Skeletal muscle tissue (tissue), 5 donors: ENCODE data around the gene DLX5. TPM values are rescaled to one million over a fixed set of nuclear protein-coding genes. Genes with fewer than 3 reads are reported as not detected.

ENCODE experiments used
- H3K27ac ChIP-seq: one replicate; pipeline ENCODE4 v1.7.0; 2013; ENCODE audit warnings: mild to moderate bottlenecking, low read depth, low read length, inconsistent platforms
- H3K27me3 ChIP-seq, 3 donors: one replicate each; pipeline ENCODE4 v1.7.0; 2013; ENCODE audit warnings: low read length in 3 of 3; ENCODE audit not compliant: control insufficient read depth in 3 of 3, insufficient read depth in 3 of 3
- H3K36me3 ChIP-seq, 3 donors: one replicate each; pipeline ENCODE4 v1.7.0; 2013; ENCODE audit warnings: low read length in 3 of 3; ENCODE audit not compliant: control insufficient read depth in 3 of 3, insufficient read depth in 3 of 3
- H3K4me1 ChIP-seq, 3 donors: one replicate each; pipeline ENCODE4 v1.7.0; 2013; ENCODE audit warnings: low read length in 3 of 3, mild to moderate bottlenecking in 3 of 3; ENCODE audit not compliant: control insufficient read depth in 3 of 3, insufficient read depth in 3 of 3
- H3K4me3 ChIP-seq, 3 donors: one replicate each; pipeline ENCODE4 v1.7.0; 2013; ENCODE audit warnings: low read length in 3 of 3
- H3K9ac ChIP-seq, 3 donors: one replicate each; pipeline ENCODE4 v1.7.0; 2013; ENCODE audit warnings: low read length in 3 of 3, mild to moderate bottlenecking in 3 of 3, moderate library complexity in 2 of 3, low read depth in 1 of 3
- H3K9me3 ChIP-seq, 3 donors: one replicate each; pipeline ENCODE4 v1.7.0; 2013; ENCODE audit warnings: low read length in 3 of 3; ENCODE audit not compliant: control insufficient read depth in 3 of 3
- small RNA-seq: library from RNA; depleted of rRNA; stranded (forward); fragments of <200 nt; gene quantifications from one replicate; pipeline ENCODE3, GENCODE V24; 2014
- total RNA-seq: library from RNA; depleted of rRNA; stranded (reverse); fragments of >200 nt; gene quantifications from one replicate; pipeline ENCODE4 v1.2.3, GENCODE V29; 2014
- donor health status: Osteomylitis.

The DLX5 gene
- total RNA-seq, 1 donor from 2014 or later = not detected

DNA sequence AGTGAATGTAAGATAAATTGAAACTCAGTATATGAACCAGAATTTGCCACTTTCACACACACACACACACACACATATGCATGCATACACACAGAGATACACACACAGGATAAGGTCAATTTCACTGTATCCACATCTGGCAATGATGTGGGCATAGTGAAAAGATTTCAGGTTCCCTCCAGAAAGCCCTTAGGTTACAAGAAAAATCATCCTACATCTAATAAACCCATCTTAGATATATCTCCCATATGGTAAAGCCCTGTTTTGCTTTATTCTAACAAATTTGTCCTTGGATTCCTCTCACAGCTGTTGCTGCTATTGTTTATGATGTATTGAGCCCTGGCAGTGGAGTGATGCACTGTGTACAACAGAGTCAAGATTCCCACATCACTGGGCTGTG lies 47.2 kb downstream of the DLX5 start:
- Histone ChIP-seq H3K27ac (no peak overlapping the region), H3K4me3 (no peak overlapping the region), H3K4me1 (no peaks in the 10 kb centered on the region), H3K36me3 (no peaks in the 10 kb centered on the region), H3K27me3 (peaks cover 0 to 5% (median 3%) of the 10 kb centered on the region in 3 donors), H3K9me3 (no peaks in the 10 kb centered on the region), H3K9ac (no peak overlapping the region)

DNA sequence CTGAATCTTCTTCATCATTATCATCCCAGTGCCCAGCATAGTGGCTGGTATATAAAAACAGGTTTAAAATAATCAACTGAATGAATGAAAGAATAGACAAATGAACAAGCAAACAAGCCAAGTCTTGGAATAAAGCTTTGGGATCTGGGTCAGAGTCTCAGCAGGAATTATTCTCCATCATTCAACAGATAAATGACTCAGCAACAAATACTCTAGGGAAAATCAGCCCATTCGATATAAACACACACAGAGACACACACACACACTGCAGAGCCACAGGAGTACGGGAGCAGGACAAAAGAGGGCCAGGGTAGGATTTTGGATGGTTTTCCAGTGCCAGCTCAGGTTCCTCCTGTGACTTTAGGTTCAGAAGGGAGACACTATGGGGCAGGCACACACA lies 48.5 kb downstream of the DLX5 start:
- H3K27ac ChIP-seq = no peak overlapping the region
- no peaks in the 10 kb centered on the region for H3K36me3 ChIP-seq
- peaks cover 0 to 5% (median 3%) of the 10 kb centered on the region in 3 donors for H3K27me3 ChIP-seq
- no peak overlapping the region for H3K9ac ChIP-seq
- H3K4me1 ChIP-seq = no peaks in the 10 kb centered on the region
- H3K9me3 ChIP-seq = no peaks in the 10 kb centered on the region
- H3K4me3 ChIP-seq = no peak overlapping the region

- Histone ChIP-seq H3K27me3 (peaks cover 0 to 5% (median 3%) of the 10 kb centered on the region in 3 donors), H3K36me3 (no peaks in the 10 kb centered on the region)
Observed at GRCh38 chr7:96973986-96974385, 50.6 kb downstream of the DLX5 start.

DNA sequence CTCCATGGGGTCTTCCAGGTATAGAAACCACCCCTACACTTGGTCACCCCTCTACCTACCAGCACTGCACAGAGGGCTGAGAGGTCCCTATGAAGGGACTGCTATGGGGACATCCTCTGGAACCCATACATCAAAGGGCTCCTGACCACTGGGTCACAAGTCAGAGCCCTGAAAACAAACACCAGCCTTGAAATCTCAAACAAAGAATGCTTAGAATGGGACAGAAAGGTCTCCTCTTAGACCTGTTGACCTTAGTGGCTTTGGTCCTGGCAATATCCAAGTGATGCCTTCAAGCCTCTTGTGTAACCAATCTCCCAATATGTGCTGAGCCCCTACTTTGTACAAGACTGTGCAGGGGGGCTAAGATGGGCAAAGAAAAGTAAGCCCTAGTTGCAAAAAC lies 53.9 kb downstream of the DLX5 start:
- peaks cover 0 to 3% (median 3%) of the 10 kb centered on the region in 3 donors for H3K27me3 ChIP-seq
- no peak overlapping the region for H3K9ac ChIP-seq
- H3K9me3 ChIP-seq = no peaks in the 10 kb centered on the region
- no peaks in the 10 kb centered on the region for H3K4me1 ChIP-seq
- H3K36me3 ChIP-seq = no peaks in the 10 kb centered on the region
- no peak overlapping the region for H3K27ac ChIP-seq
- H3K4me3 ChIP-seq = no peak overlapping the region

More at GRCh38 chr7:96973986-96974385, 50.6 kb downstream of the DLX5 start:
- no peaks in the 10 kb centered on the region for H3K4me1 ChIP-seq
- H3K4me3 ChIP-seq = no peak overlapping the region
- no peak overlapping the region for H3K9ac ChIP-seq
- H3K9me3 ChIP-seq = no peaks in the 10 kb centered on the region
- H3K27ac ChIP-seq = no peak overlapping the region

Small RNA genes lying within 50 kb of the gene (small RNA-seq; reads per million reads assigned to genes)
- gene RF01778 = not detected

Other genes starting within 250 kb of the DLX5 start
- not detected for gene DLX6, start 19.3 kb downstream of the DLX5 start, total RNA-seq
- 24.5 TPM for gene SDHAF3, start 92.9 kb upstream of the DLX5 start, total RNA-seq